Loucy (cell line): ENCODE measurements around the gene JMJD8.

Experiments used
- H2AFZ ChIP-seq: fragments of 200-600 bp; sonication (generic); 2 replicates; pipeline ENCODE4 v1.6.0; 2016; ENCODE audit warnings: antibody characterized with exemption, mild to moderate bottlenecking, low read length, moderate library complexity
- H3F3A ChIP-seq: fragments of 200-600 bp; 2 replicates; pipeline ENCODE4 v1.6.0; 2016; ENCODE audit warnings: antibody characterized with exemption, low read depth, mild to moderate bottlenecking
- H3K27me3 ChIP-seq: fragments of 200-600 bp; sonication (generic); 2 replicates; pipeline ENCODE4 v1.6.1; 2014; ENCODE audit warnings: low read length, mild to moderate bottlenecking; ENCODE audit not compliant: insufficient read depth, poor library complexity, severe bottlenecking
- H3K36me3 ChIP-seq: fragments of 200-600 bp; sonication (generic); 2 replicates; pipeline ENCODE4 v1.6.1; 2016; ENCODE audit warnings: low read length; ENCODE audit not compliant: insufficient read depth
- H3K4me1 ChIP-seq: fragments of 200-600 bp; sonication (generic); 2 replicates; pipeline ENCODE4 v1.5.1; 2014; ENCODE audit warnings: low read length, mild to moderate bottlenecking; ENCODE audit not compliant: insufficient read depth, poor library complexity, severe bottlenecking
- H3K4me2 ChIP-seq: fragments of 200-600 bp; sonication (generic); 2 replicates; pipeline ENCODE4 v1.6.0; 2014; ENCODE audit warnings: antibody characterized with exemption, low read length, low read depth, mild to moderate bottlenecking; ENCODE audit not compliant: poor library complexity, severe bottlenecking
- H3K4me3 ChIP-seq: fragments of 200-600 bp; sonication (generic); 2 replicates; pipeline ENCODE4 v1.5.1; 2014; ENCODE audit warnings: low read length, mild to moderate bottlenecking, mixed read lengths; ENCODE audit not compliant: poor library complexity, severe bottlenecking
- H3K79me2 ChIP-seq: fragments of 200-600 bp; sonication (generic); 2 replicates; pipeline ENCODE4 v1.6.1; 2014; ENCODE audit warnings: low read length; ENCODE audit not compliant: insufficient read depth
- H3K9ac ChIP-seq: fragments of 200-600 bp; sonication (generic); 2 replicates; pipeline ENCODE4 v1.6.0; 2014; ENCODE audit warnings: mild to moderate bottlenecking, low read depth, low read length, moderate library complexity; ENCODE audit not compliant: poor library complexity, severe bottlenecking
- H3K9me2 ChIP-seq: fragments of 200-600 bp; sonication (generic); replicated peaks from 2 replicates; pipeline ENCODE4 v1.6.1; 2016; ENCODE audit warnings: low read depth, low read length, mixed read lengths
- H3K9me3 ChIP-seq: fragments of 200-600 bp; sonication (generic); 2 replicates; pipeline ENCODE4 v1.6.1; 2014; ENCODE audit warnings: mild to moderate bottlenecking, antibody characterized with exemption, low read length, low read depth; ENCODE audit not compliant: insufficient read depth
- H4K20me1 ChIP-seq: fragments of 200-600 bp; sonication (generic); 2 replicates; pipeline ENCODE4 v1.6.0; 2014; ENCODE audit warnings: antibody characterized with exemption, low read length, mild to moderate bottlenecking; ENCODE audit not compliant: insufficient read depth, poor library complexity, severe bottlenecking
- CTCF ChIP-seq: fragments of 200-600 bp; sonication (generic); conservative IDR thresholded peaks from 2 replicates; pipeline ENCODE4 v1.5.1; 2014; ENCODE audit warnings: mild to moderate bottlenecking, antibody characterized with exemption, low read length
- EZH2phosphoT487 ChIP-seq: fragments of 200-600 bp; IDR thresholded peaks from 2 replicates; pipeline ENCODE4 v1.6.1; 2018; ENCODE audit warnings: antibody characterized with exemption, mild to moderate bottlenecking, moderate library complexity, borderline replicate concordance

The JMJD8 gene

GRCh38 chr16:727291-727977 is 43.3 kb upstream of the JMJD8 start:
- Histone ChIP-seq H3K4me1 (no peaks in the 10 kb centered on the region), H3K27me3 (no peaks in the 10 kb centered on the region), H2AFZ (no peak overlapping the region), H3K4me2 (peak overlapping the region; percentile 81), H3K9me3 (no peaks in the 10 kb centered on the region), H3K36me3 (no peaks in the 10 kb centered on the region), H4K20me1 (no peaks in the 10 kb centered on the region), H3K9ac (peak overlapping the region; percentile 67), H3K79me2 (no peaks in the 10 kb centered on the region), H3K9me2 (no peaks in the 10 kb centered on the region), H3K4me3 (peak overlapping the region; percentile 70), H3F3A (no peaks in the 10 kb centered on the region)
- TF ChIP-seq EZH2phosphoT487 (no peak), CTCF (no peak)

GRCh38 chr16:726438-727290 is 42.5 kb upstream of the JMJD8 start, which contains the start of the genes CCDC78 and HAGHL:
TSS of gene CCDC78 (minus strand) at chr16:726443. CDS start at chr16:726367, 76 bp downstream.
TSS of gene HAGHL (plus strand) at chr16:727106. CDS start at chr16:727510, 404 bp downstream.
- H3K4me3 ChIP-seq = peak within 1 kb of the TSS; percentile 70
- no peaks in the 10 kb centered on the region for H3K36me3 ChIP-seq
- H3K9me2 ChIP-seq = no peaks in the 10 kb centered on the region
- H3K9ac ChIP-seq = peak within 1 kb of the TSS; percentile 67
- H4K20me1 ChIP-seq = no peaks in the 10 kb centered on the region
- no peaks in the 10 kb centered on the region for H3K27me3 ChIP-seq
- peak within 1 kb of the TSS; percentile 81 for H3K4me2 ChIP-seq
- no peaks in the 10 kb centered on the region for H3K9me3 ChIP-seq
- H2AFZ ChIP-seq = no peak within 1 kb of the TSS
- H3K79me2 ChIP-seq = no peaks in the 10 kb centered on the region
- H3F3A ChIP-seq = no peaks in the 10 kb centered on the region
- TF ChIP-seq CTCF = no peak
- TF ChIP-seq EZH2phosphoT487 = no peak
- H3K4me1 ChIP-seq = no peaks in the 10 kb centered on the region

GRCh38 chr16:726188-726437 is 42.0 kb upstream of the JMJD8 start:
- Histone ChIP-seq H3K36me3 (no peaks in the 10 kb centered on the region), H2AFZ (no peak overlapping the region), H3K9me2 (no peaks in the 10 kb centered on the region), H4K20me1 (no peaks in the 10 kb centered on the region), H3K4me2 (no peak overlapping the region), H3K4me3 (no peak overlapping the region), H3F3A (no peaks in the 10 kb centered on the region), H3K27me3 (no peaks in the 10 kb centered on the region), H3K79me2 (no peaks in the 10 kb centered on the region), H3K9me3 (no peaks in the 10 kb centered on the region), H3K4me1 (no peaks in the 10 kb centered on the region), H3K9ac (no peak overlapping the region)
- no peak for TF ChIP-seq CTCF
- TF ChIP-seq EZH2phosphoT487 = no peak
